Kidney glomerular epithelial cell (primary cell): ENCODE results near the gene PPP1R26.
"Not testable (repeated sequence)": the region's sequence is repeated elsewhere in the genome, so short reads cannot be mapped to it uniquely, and the experiment has no call there.

Experiments used
- DNase-seq: peaks from one replicate; lab custom pipeline; 2025; lab: John Stamatoyannopoulos, UW

Gene PPP1R26

DNA sequence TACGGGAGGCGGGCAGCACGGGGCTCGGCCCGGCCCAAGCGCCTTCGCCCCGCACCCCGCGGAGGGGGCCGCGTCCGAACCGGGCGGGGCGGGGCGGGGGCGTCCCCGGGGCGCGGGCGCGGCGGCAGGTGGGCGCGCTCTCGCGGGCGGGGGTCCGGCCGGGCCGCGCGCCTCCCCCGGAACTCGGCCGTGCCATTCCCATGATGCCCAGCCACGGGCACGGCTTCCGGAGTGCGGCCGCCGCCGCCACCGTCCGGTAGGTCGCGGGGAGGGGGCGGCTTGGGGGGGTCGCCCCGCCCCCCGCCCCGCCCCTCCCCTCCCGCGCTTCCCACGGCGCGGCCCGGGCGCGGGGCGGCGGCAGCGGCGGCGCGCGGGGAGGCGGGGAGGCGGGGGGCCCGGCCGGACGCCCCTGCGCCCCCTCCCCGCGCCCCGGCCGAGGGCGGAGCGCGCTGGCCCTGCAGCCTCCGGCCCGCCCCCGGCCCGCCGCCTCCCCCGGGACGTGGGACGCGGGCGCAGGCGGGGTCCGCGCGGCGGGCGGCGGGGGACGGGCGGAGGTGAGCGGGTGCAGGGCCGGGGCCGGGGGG lies at the start of gene PPP1R26:
TSS of gene PPP1R26 (plus strand) at position 314 of the 584 bp plus-strand sequence. CDS start 4,729 bp downstream, outside the sequence.
- no peak for DNase-seq

DNA sequence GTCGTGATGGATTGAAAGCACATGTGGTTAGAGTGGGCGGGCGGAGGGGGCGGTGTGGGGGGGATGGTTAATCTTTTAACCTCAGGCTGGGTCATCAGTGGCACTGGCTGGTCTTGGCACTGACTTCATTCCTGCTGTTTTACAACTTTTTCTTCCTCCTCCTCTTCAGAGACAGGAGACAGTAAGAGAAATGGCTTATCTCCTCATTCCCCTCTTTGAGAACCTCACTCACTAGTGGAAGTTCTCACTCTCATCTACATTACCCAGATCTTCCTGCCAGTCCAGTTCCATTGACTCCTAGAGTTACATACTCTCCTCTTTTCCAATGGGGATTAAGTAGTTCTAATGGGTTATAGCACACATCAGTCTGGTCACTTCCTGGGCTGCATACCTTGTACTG lies 42.3 kb upstream of the PPP1R26 start:
- DNase-seq: no peak

GRCh38 chr9:135437696-135438095 lies 41.9 kb upstream of the PPP1R26 start:
- not testable (repeated sequence) for DNase-seq

- not testable (repeated sequence) for DNase-seq
Measured at GRCh38 chr9:135438581-135439232, 40.9 kb upstream of the PPP1R26 start.

DNA sequence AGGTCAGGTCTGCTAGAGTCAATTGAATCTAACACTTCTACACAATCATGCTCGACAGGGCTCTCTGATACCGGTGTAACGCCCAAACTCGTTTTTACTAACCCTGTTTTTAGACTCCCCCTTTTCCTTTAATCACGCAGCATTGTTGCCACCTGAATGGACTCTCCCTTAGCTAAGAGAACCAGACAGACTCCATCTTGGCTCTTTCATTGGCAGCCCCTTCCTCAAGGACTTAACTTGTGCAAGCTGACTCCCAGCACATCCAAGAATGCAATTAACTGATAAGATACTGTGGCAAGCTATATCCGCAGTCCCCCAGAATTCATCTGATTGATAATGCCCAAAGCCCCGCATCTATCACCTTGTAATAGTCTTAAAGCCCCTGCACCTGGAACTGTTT lies 40.1 kb upstream of the PPP1R26 start:
- DNase-seq: not testable (repeated sequence)

- DNase-seq: no peak
Measured at GRCh38 chr9:135439916-135440315, 39.7 kb upstream of the PPP1R26 start.

DNA sequence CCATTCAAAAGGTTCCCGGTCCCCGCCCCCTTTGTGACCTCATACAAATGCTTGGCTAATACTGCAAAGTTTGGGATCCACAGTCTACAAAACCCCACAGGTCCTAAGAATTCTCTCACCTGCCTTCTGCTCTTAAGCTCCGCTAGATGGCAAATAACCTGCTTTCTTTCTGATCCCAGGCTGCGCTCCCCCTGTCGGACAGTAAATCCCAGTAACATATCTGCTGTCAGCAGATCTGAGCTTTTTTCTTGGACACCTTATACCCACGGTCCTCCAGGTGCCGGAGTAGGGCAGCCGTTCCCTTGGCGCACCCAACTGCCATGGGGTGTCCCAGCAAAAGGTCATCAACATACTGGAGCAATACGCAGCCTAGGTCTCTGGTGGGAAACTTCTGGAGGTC lies 39.0 kb upstream of the PPP1R26 start:
- peak; percentile 15 for DNase-seq

DNA sequence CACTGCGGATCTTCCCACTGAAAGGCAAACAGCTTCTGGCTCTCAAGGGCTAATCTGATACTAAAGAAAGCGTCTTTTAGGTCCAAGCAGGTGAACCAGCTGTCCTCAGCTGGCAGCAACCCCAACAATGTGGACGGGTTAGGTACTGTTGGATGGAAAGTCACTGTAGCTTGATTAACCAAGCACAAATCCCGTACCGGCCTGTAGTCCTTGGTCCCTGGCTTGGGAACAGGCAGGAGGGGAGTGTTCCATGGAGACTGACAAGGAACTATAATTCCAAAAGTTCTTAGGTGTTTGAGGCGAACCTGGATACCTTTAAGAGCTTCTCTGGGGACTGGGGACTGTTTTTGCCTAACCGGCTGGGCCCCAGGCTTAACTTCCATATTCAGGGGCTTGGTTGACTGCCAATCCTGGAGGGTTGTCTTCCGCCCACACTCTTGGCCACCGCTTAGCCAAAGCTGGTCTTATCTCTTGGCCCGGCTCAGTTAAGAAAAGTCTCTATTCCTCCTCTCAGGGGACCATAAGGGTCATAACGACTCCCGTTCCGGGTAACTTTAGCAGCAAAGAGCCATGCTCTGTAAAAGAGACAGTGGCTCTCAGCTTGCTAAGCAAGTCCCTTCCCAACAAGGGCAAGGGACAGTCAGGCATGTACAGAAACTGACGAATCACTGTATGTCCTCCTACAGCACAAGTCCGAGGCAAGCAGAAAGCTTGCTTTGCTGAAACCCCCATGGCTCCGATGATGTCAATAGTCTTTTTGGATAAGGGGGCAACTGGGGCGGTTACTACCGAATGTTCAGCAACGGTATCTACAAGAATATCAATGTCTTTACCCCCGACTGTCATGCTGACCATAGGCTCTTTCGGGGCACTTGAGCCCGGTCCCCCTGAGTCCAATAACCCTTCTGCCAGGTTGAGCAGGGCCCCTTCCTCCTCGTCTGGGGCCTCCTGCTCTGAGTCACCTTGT lies 38.2 kb upstream of the PPP1R26 start:
- DNase-seq: not testable (repeated sequence)

- DNase-seq: no peak
Measured at GRCh38 chr9:135442075-135442474, 37.5 kb upstream of the PPP1R26 start.

GRCh38 chr9:135443797-135444425 lies 35.7 kb upstream of the PPP1R26 start:
- DNase-seq: no peak

DNA sequence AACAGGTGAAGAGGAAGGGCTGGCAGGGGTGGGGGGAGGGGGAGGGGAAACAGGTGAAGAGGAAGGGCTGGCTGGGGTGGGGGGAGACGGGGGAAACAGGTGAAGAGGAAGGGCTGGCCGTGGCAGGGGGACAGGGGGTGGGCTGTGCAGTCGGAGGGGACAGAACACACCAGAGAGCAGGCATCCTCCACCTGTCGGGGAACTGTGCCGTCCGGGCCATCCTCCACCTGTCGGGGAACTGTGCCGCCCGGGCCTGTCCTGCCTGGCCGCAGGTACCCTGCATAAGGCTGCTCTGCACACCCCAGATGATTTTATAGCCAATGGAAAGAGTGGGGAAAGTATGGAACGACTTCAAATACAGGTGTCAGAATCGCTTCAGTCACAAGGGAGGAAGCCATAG lies 32.5 kb upstream of the PPP1R26 start:
- no peak for DNase-seq

- DNase-seq: no peak
Measured at GRCh38 chr9:135448663-135449100, 30.9 kb upstream of the PPP1R26 start.

DNA sequence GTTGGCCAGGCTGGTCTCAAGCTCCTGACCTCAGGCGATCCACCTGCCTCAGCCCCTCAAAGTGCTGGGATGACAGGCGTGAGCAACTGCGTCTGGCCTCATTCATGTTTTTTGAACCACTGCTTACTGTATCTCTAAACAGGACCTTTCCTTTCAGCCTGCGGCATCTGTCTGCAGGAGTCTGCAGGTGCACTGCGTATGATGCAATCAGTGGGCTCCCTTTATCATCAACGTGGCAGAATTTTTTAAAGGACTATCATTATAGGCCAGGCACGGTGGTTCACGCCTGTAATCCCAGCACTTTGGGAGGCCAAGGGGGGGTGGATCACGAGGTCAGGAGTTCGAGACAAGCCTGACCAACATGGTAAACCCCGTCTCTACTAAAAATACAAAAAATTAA lies 30.1 kb upstream of the PPP1R26 start:
- DNase-seq: not testable (repeated sequence)

GRCh38 chr9:135450956-135451355 lies 28.6 kb upstream of the PPP1R26 start:
- no peak for DNase-seq

DNA sequence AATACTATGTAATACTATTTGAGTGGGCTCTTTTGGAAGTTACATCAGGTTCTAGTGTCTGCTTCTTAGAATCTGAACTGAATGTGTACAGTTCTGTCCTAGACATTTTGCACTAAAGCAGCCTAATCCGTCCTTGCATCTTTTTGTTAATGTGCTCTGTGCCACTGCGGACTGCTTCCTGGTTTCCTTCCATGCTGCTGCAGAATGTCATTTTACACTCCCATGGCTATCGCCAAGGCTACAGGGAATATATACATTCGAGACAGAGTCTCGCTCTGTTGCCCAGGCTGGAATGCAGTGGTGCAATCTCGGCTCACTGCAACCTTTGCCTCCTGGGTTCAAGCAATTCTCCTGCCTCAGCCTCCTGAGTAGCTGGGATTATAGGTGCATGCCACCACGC lies 27.7 kb upstream of the PPP1R26 start:
- not testable (repeated sequence) for DNase-seq

- DNase-seq: no peak
Measured at GRCh38 chr9:135454737-135455136, 24.8 kb upstream of the PPP1R26 start.

DNA sequence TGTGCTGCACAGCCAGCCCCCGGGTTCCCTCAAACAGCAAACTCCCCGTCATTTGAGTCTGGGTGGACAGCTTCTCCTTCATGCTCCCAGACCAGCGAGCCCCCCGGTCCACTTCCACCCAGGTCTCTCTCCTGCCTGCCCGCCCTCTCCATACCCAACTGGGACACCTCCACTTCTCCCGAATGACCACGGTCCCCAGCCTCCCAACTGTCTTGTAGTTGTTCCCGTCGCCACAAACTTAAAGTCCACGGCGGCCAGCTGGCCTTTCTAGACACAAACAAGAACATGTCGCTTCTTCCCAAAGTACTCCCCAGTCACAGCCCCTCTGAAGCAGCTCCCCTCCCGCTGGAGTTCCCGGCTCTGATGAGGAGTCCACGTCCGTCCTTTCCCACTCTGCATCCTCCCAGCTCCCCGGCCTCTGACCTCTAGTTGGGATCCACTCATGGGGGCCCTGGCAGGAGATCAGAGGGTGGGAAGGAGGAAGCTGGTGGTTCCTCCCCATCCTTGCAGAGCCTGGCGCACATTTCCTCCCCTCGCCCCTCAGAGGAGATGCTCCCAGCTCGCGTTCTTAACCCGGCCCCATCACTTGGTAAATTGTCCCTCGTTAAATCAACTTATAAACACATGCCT lies 24.1 kb upstream of the PPP1R26 start:
- DNase-seq: no peak

DNA sequence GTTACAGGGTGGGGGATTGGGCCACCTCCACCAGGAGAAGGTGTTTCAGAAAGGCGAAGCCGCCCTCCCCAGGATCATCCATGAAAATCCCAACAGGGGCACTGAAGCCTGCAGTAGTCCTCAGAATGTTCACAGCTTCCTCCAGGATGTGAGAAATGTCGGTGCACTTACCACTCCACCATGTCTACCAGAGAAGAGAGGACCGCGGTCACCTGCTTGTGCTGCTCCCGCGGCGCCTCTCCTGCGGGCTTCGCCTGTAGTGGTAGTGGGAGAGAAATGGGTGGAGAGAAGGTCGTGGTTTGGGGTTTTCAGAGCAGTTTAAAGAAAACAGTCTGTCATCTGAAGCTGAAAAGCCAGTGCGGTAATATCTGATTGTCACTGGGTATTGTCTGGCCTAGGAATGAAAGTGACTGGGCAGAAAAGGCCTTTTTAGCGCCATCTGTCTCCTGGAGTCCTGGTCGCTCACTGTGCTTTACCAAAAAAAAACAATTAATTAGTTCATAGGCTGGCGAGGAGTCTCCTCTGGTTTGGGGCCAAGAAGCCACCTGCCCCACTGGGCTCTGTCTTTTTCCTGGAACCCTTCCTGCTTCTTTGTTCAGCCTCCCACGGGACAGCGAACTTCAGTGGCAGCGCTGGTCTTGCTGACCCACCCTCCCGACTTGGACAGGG lies 23.0 kb upstream of the PPP1R26 start:
- no peak for DNase-seq

- DNase-seq: not testable (repeated sequence)
Measured at GRCh38 chr9:135458478-135458877, 21.1 kb upstream of the PPP1R26 start.

- no peak for DNase-seq
Measured at GRCh38 chr9:135461936-135462335, 17.6 kb upstream of the PPP1R26 start.

DNA sequence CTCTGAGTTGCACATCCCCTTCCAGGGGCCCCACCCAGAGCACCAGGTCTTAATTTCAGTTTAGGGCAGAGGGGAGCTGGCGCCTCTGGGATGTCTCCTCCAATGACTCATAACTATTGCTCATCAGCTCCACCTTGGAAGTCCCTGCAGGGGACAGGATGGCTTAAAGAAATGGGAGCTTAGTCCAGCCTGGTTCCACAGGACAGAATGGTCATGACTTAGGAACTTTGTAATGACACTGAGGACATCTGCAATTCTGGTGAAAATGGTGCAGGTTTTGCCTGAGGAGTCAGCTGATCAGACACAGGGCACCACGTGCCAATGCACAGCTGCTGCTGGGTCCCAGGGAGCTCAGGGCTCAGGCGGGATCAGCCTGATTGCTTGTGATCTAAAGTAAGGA lies 16.4 kb upstream of the PPP1R26 start:
- no peak for DNase-seq
